AG09319 (cell line): ENCODE measurements around the gene NUP133.
"Not testable (repeated sequence)": the region's sequence is repeated elsewhere in the genome, so short reads cannot be mapped to it uniquely, and the experiment has no call there.

Experiments used
- DNase-seq: peaks from one replicate; pipeline ENCODE4 v3.0.0-alpha.2; 2010; ENCODE audit warnings: low read depth; ENCODE audit errors: extremely low read depth
- CTCF ChIP-seq: IDR thresholded peaks from 2 replicates; pipeline ENCODE4 v1.5.1; 2011; ENCODE audit warnings: low read depth, mild to moderate bottlenecking, inconsistent platforms, low read length, moderate library complexity

Gene NUP133

GRCh38 chr1:229480495-229480894 is 27.6 kb downstream of the NUP133 start:
- no peak for TF ChIP-seq CTCF
- DNase-seq: no peak

GRCh38 chr1:229479660-229480399 is 28.3 kb downstream of the NUP133 start:
- no peak for TF ChIP-seq CTCF
- DNase-seq: no peak

GRCh38 chr1:229478852-229479251 is 29.3 kb downstream of the NUP133 start:
- TF ChIP-seq CTCF: no peak
- no peak for DNase-seq

- DNase-seq: not testable (repeated sequence)
Observed at GRCh38 chr1:229475859-229476258, 32.3 kb downstream of the NUP133 start.

GRCh38 chr1:229474509-229474908 is 33.6 kb downstream of the NUP133 start:
- no peak for DNase-seq

GRCh38 chr1:229471175-229471574 is 37.0 kb downstream of the NUP133 start:
- TF ChIP-seq CTCF: no peak

More at GRCh38 chr1:229474509-229474908, 33.6 kb downstream of the NUP133 start:
- TF ChIP-seq CTCF: no peak

GRCh38 chr1:229470406-229471043 is 37.6 kb downstream of the NUP133 start:
- DNase-seq: no peak
- TF ChIP-seq CTCF: no peak

More at GRCh38 chr1:229471175-229471574, 37.0 kb downstream of the NUP133 start:
- DNase-seq: no peak
